SHP77 treated with DMSO at 0.1 percent for 48 hours (cell line): Measurements from ENCODE around the gene GRIK2.

Source experiments
- DNase-seq: peaks from one replicate; lab custom pipeline; 2025; lab: John Stamatoyannopoulos, UW

Gene GRIK2

DNA sequence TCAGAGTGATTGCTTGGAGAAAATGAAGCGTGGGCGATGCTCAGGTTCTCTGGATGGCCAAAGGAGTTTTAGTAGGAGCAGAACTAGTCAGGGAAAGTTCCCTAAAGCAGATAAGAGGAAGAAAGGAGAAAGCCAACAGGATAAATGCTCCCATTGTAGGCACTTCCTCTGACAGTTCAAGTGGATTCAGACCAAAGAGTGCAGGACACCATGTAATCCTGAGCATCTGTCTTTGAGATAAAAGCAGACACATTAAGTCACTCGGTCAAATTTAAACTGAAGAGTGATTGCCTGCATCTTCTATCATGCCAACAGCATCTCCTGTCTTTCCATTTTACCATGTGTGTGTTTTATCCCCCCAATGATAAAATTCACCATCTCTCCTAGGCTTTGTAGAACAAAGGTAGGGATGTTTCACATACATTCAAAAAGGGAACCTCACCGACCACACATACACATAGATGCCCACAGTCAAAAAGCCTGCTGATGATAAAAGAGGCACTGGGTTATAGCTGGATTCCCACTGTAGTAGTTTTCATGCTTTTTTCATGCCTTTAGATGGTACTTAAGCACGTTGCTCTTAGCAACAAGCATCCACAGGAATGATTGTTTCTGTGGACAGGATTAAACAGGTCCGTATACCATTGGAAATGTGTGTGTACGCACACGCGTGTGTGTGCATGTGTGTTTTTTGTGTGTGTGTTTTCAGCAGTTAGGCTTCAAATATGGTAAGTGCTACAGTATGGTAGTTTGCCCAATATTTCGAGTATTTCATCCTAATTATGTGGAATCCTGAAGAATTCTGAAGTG, 7.0 kb downstream of the GRIK2 start:
- no peak for DNase-seq

DNA sequence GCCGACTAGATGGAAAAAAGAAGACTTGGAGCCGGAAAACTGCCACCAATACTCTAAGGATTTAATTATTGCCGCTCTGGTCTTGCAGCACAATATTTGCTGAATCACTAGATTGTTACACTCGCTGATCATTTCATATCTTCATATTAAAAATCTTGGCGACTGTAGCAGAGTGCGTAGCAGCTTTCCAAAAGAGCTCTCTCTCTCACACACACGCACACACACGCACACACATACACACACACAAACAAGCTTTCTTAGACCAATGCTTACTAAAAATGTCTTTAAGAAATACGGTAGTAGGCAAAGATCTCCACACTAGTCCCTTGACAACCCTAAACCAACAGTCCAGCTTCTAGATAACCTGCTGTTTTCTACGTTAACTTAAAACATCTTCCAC, 7.7 kb downstream of the GRIK2 start:
- DNase-seq = no peak

DNA sequence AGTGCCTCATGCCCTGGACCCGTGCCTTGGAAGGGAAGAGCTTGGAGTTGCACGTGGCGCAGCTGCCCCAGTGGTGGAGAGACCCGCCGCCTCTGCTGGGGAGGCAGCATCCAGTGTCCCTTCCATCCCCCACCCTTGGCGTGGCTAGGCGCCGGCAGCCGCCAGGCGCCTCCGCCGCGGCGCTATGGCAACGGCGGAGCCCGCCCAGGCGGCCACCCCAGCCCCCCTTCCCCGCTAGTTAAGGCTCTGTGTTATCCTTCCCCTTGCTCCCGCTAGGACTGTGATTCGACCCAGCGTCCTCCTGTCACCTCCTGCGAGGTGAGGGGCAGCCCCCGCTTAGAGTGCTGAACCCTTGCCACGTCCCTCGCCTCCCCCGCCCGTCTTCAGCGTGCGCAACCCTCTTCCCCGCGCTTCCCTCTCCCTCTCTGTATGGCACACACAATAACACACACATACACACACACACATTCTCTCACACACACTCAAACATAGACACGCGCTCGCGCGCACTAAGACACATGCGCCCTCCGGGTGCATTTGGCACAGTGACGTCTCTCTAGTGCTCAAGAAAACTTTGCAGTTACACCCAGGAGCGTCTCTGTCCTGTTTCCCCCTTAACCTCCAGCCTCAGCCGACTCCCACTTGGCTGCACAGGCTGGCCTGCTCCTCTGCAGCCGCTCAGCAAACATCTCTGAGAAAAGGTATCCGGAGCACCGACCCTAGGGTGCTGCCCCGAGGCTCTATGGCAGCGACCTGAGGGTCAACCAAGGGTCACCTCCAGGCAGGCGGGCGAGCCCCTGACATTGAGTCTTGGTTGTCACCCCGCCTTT, 8.5 kb downstream of the GRIK2 start:
- peak; percentile 55 for DNase-seq

DNA sequence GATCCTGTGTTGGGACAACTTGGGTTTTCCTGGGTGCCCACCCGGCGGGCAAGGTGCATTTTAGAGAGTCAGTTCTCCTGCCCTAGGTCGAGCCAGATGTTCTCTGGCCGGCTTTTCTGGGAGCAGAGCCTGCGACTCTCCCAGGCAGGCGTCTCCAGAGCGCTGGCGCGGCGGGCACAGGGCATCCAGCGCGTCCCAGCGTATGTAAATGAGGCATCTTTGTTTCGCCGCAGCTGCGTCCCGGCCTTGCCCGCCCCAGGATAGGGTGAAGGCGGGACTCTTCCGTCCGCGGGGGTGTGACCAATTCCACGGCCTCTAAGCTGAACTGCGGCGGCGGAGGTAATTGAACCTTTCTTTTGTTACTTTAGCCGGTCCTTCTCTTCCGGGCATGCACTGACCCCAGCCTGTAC, 9.1 kb downstream of the GRIK2 start:
- peak; percentile 13 for DNase-seq

GRCh38 chr6:101403216-101403945, 9.9 kb downstream of the GRIK2 start:
- no peak for DNase-seq

GRCh38 chr6:101404775-101405174, 11.3 kb downstream of the GRIK2 start:
- DNase-seq = no peak

DNA sequence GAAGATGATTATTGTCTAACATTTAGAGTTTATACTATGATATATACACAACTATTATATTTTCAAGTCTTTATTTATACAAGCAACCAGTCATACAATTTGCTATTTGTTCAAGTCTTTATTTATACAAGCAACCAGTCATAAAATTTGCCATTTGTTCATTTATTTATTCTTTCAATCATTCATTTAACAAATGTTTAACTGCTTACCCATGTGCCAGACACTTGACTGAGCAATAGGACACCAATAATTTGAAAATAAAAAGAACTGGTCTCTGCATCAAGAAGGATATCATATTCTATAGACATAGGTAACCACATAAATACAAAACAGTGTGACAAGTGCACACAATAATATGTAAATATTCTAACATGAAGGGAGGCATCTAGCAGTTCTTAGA, 20.3 kb downstream of the GRIK2 start:
- no peak for DNase-seq

GRCh38 chr6:101417900-101418299, 24.4 kb downstream of the GRIK2 start:
- DNase-seq = no peak

GRCh38 chr6:101422251-101422650, 28.7 kb downstream of the GRIK2 start:
- no peak for DNase-seq

DNA sequence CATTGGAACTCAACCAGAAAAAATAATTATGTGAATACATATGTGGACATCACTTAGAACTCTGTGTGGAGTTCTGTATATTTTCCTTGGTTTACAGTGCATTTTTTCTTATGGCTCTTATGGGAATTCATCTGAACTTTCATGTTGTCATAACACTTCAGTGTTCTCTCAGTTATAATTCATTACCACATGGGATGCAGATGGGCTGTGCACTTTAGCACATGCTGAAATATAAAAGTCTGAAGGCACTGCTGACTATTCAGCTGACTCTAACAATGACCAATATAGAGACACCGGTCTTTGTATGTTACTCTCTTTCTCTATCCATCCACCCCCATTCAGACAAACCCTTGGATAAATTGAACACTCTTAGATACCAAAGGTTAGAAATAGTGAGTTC, 29.3 kb downstream of the GRIK2 start:
- no peak for DNase-seq

- no peak for DNase-seq
These were observed 35.8 kb downstream of the GRIK2 start for GRCh38 chr6:101429270-101429669.

- DNase-seq = no peak
These were observed 36.3 kb downstream of the GRIK2 start for GRCh38 chr6:101429845-101430244.

- DNase-seq = no peak
These were observed 39.6 kb downstream of the GRIK2 start for GRCh38 chr6:101433141-101433540.

DNA sequence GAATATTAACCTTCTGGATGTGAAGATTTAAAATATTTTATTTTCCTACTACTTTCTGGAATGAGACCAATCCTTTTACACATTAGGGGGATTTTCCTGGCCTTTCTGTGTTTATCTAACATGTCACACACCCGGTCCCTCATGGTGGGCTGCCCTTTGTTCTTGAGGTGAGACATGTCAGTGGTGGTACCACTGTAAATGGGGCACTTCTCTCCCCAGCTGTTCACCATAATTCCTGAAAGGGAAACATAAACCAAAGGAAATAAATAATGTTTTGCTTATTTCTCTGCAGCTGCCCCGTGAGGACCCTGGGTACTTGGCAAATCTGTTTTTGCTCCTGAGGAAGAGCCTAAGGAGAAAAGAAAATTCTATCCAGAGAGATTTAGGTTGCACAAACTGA, 41.1 kb downstream of the GRIK2 start:
- no peak for DNase-seq

DNA sequence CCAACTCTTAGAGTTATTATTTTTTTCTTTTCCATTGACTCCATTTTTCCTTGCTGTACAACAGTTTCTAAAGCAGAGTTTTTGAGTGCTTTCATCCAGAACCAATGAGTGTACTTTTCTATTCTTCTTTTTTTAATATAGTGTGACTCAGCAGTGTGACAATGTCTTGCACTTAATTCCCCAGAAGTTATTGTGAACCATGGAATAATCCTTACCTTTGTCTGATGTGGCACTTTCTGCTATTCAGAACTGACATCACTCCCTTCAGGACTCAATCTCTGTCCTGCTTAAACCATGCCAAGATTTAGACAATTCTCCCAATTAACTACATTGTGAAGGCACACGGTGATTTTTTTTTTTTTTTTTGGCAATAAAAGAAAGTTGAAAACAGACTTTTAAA, 41.5 kb downstream of the GRIK2 start:
- DNase-seq = no peak

DNA sequence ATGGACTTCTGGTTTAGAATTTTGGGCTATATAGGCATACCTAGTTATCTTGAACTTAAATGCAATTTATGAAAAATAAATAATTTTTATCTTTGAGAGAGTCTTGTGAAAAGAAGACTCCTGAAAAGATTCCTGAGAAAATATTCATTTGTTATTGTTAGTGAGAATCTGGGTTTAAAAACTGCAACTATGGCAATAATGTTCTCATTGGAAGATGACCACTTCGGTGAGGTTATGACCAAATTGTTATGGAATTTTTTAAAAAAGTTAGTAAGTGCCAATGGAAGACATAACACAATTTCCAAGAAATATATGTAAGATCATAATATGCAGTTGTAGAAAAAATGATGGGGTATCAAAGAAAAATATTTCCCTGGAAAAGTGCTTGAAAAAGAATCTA, 46.3 kb downstream of the GRIK2 start:
- DNase-seq = no peak

- no peak for DNase-seq
These were observed 49.8 kb downstream of the GRIK2 start for GRCh38 chr6:101443315-101443714.

DNA sequence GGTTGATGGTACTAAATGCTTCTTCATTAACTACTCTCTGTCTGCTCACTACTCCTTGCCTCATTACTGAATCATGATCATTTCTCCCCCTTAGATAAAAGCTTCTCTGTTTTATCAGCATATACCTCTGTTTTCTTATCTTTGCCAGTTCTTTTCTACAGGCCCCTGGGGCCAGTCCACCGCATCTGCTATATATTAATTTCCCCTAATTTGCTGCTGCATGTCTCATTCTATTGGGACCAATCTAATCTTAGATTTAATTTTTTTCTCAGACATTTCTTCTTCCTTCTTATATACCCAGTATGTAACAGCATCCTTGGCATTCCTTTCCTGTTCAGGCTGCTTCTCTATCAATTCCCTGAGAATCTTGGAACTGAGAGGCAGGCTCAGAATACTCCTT, 51.2 kb downstream of the GRIK2 start:
- DNase-seq = no peak

GRCh38 chr6:101445527-101445926, 52.0 kb downstream of the GRIK2 start:
- DNase-seq = no peak

DNA sequence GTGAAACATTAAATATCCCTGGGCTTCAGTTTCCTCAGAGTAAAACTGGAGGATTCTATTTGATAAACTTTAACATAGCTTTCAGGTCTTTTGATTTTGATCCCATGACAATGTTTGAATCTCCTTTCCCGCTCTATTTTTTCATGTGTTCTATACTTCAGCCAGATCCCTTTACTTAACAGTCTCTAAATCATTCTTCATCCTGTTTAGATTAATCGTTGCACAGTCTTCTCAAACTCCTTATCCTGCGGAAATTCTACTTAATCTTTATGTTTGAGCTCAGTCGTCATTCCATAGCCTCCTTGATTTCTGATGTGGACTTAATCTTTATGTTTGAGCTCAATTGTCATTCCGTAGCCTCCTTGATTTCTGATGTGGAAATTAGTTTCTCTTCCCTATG, 57.4 kb downstream of the GRIK2 start:
- DNase-seq = no peak

GRCh38 chr6:101451981-101452380, 58.5 kb downstream of the GRIK2 start:
- no peak for DNase-seq

DNA sequence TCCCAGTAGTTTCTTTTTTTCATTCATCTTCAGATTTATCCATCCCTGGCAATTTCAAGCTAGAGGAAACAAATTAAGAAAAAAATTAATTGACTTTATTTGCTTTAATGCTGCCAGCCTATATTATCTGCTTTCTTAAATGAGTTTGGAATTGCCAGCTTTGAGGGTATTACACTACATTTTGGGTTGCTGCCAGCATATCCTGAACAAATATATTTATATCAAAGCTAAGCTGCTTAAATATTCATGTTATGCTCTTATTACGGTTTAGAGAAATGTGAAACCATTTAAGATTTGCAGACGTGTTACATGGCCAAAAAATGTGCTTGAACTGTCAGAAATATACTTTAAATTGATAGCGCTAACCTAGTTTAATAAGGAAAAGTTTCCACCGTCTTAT, 59.7 kb downstream of the GRIK2 start:
- peak; percentile 41 for DNase-seq
